Fibroblast of mammary gland (primary cell): ENCODE measurements around the gene WDR37.

Experiments
- DNase-seq: peaks from one replicate; pipeline ENCODE4 v3.0.0-alpha.2; 2010; ENCODE audit warnings: low read depth
- H3K4me3 ChIP-seq: 2 replicates; pipeline ENCODE4 v1.5.1; 2011; ENCODE audit warnings: low read depth, mild to moderate bottlenecking, low read length, moderate library complexity; ENCODE audit not compliant: control insufficient read depth
- CTCF ChIP-seq: conservative IDR thresholded peaks from 2 replicates; pipeline ENCODE4 v1.5.1; 2011; ENCODE audit warnings: low read depth, low read length, inconsistent platforms; ENCODE audit not compliant: control insufficient read depth, insufficient read depth

The WDR37 gene

GRCh38 chr10:1015688-1016087 is 40.5 kb upstream of the WDR37 start:
- no peak for DNase-seq
- H3K4me3 ChIP-seq: no peak overlapping the region
- no peak for TF ChIP-seq CTCF

GRCh38 chr10:1019362-1019761 is 36.8 kb upstream of the WDR37 start:
- TF ChIP-seq CTCF: no peak
- no peak for DNase-seq
- H3K4me3 ChIP-seq: no peak overlapping the region

- TF ChIP-seq CTCF: no peak
- DNase-seq: no peak
- H3K4me3 ChIP-seq: no peak overlapping the region
Measured at GRCh38 chr10:1020460-1020859, 35.7 kb upstream of the WDR37 start.

- DNase-seq: no peak
- TF ChIP-seq CTCF: no peak
- H3K4me3 ChIP-seq: no peak overlapping the region
Measured at GRCh38 chr10:1020958-1021357, 35.2 kb upstream of the WDR37 start.

- TF ChIP-seq CTCF: no peak
- DNase-seq: peak; percentile 7
- no peak overlapping the region for H3K4me3 ChIP-seq
Measured at GRCh38 chr10:1022413-1022812, 33.8 kb upstream of the WDR37 start.

- DNase-seq: no peak
- TF ChIP-seq CTCF: no peak
- H3K4me3 ChIP-seq: no peak overlapping the region
Measured at GRCh38 chr10:1024103-1024502, 32.1 kb upstream of the WDR37 start.

- no peak for DNase-seq
- H3K4me3 ChIP-seq: no peak within 1 kb of the TSS
- TF ChIP-seq CTCF: no peak
Measured at GRCh38 chr10:1025683-1026082, 30.5 kb upstream of the WDR37 start, which contains the start of gene IDI2. Gene IDI2, minus strand, starts transcription at chr10:1025859. Its CDS starts 1,136 bp downstream, at chr10:1024723.
